K562 (cell line): ENCODE data around the gene CENPH. TPM values are rescaled to one million over a fixed set of nuclear protein-coding genes. Genes with fewer than 3 reads are reported as not detected.

Source experiments
- DPF2 ChIP-seq: fragments of 450-650 bp; IDR thresholded peaks from 2 replicates; pipeline ENCODE4 v1.6.1; 2016
- FOSL1 ChIP-seq: fragments of 200-800 bp; sonication (Bioruptor generic); conservative IDR thresholded peaks from 2 replicates; pipeline ENCODE4 v1.6.1; 2016; ENCODE audit warnings: missing genetic modification characterization, missing compliant biosample characterization
- FOXK2 ChIP-seq, 2 experiments: fragments of 450-650 bp; IDR thresholded peaks in 1 of 2; conservative IDR thresholded peaks in 1 of 2; 2 replicates each; pipeline ENCODE4 v1.6.1; 2016; ENCODE audit warnings: low read depth in 2 of 2, mild to moderate bottlenecking in 1 of 2
- JUND ChIP-seq, 2 experiments: IDR thresholded peaks; 2 replicates in 1 of 2; 3 replicates in 1 of 2; pipeline ENCODE4 v1.6.1; 2011; ENCODE audit warnings: borderline replicate concordance in 2 of 2, low read depth in 2 of 2, low read length in 2 of 2, improper control_type of control experiment in 1 of 2, missing biosample characterization in 1 of 2, missing genetic modification characterization in 1 of 2, missing genetic modification reagents in 1 of 2
- LCOR ChIP-seq: sonication (generic); formaldehyde crosslinking; IDR thresholded peaks from 2 replicates; pipeline ENCODE4 v1.8.0; 2022; ENCODE audit warnings: mild to moderate bottlenecking, missing genetic modification reagents
- MGA ChIP-seq: fragments of 450-650 bp; IDR thresholded peaks from 2 replicates; pipeline ENCODE4 v1.6.1; 2016; ENCODE audit warnings: mild to moderate bottlenecking, moderate library complexity
- ZNF592 ChIP-seq: fragments of 450-650 bp; IDR thresholded peaks from 2 replicates; pipeline ENCODE4 v1.6.1; 2017; ENCODE audit warnings: antibody characterized with exemption, mild to moderate bottlenecking
- polyA plus RNA-seq, 8 experiments: library from polyadenylated mRNA; depleted of rRNA in 4 of 8; stranded (reverse) in 5 of 8; unstranded in 3 of 8; fragments of >200 nt; fragmentation: Nextera tagmentation in 2 of 8; fragmentation: Illumina TruSeq in 1 of 8; extraction: Ambion mirVana in 2 of 8; extraction: Trizol in 1 of 8; gene quantifications; 2 replicates each; pipeline versions ENCODE4 v1.2.1 to v1.2.3, GENCODE V29; 2011 to 2014; ENCODE audit warnings: inconsistent platforms in 1 of 8, missing spikeins in 1 of 8
- total RNA-seq, 7 experiments: library from RNA; depleted of rRNA in 6 of 7; stranded (reverse); fragments of >200 nt in 6 of 7; fragmentation: Illumina TruSeq in 2 of 7; extraction: Trizol in 2 of 7; gene quantifications; 2 replicates each; pipeline versions ENCODE4 v1.2.1 to v1.2.3, GENCODE V29; 2011 to 2021; ENCODE audit warnings: low replicate concordance in 1 of 7

CENPH gene
- total and polyA plus RNA-seq, 9 of the 15 experiments (the other 6 are each of a cell fraction or from before 2014, with no cell fraction given), result 10.5 to 124 (median 74.9) TPM

- peak; percentile 64; the same call in 1 of the 2 replicates for TF ChIP-seq MGA
- TF ChIP-seq FOXK2 (conservative IDR thresholded peaks at IDR 0.05 in 1 of 2, IDR thresholded peaks at IDR 0.05 in 1 of 2; ENCODE audit: low read depth in 2 of 2), result peak; percentile 28 to 32; a peak in 1 of 4 replicates
- TF ChIP-seq LCOR (CRISPR knock-in tag), result peak; percentile 40; the same call in 1 of the 2 replicates
- peak; percentile 42; the same call in 1 of the 2 replicates for TF ChIP-seq ZNF592
- TF ChIP-seq DPF2, result peak; percentile 94
- peak; percentile 96 for TF ChIP-seq FOSL1 (tag)
- peak; percentile 98 for TF ChIP-seq JUND (IDR thresholded peaks at IDR 0.05; ENCODE audit: borderline replicate concordance, low read depth, low read length)
- peak; percentile 97 for TF ChIP-seq JUND (tag; IDR thresholded peaks at IDR 0.05; ENCODE audit: borderline replicate concordance, low read depth, low read length)
- TF ChIP-seq, all 486 proteins: peak for 35
These were observed 24.3 kb downstream of the CENPH start (continued) for GRCh38 chr5:69213513-69214215.
